Endothelial cell (in vitro differentiated cells): ENCODE measurements around the gene AUTS2. TPM values are rescaled to one million over a fixed set of nuclear protein-coding genes. Genes with fewer than 3 reads are reported as not detected.

ENCODE experiments used
- DNase-seq: peaks from one replicate; pipeline ENCODE4 v3.0.0; 2021; ENCODE audit warnings: low spot score
- H3K27ac Mint-ChIP-seq: one replicate; pipeline ENCODE4 v1.8.0; 2021; ENCODE audit warnings: mixed read lengths, inconsistent platforms; ENCODE audit not compliant: unreplicated experiment
- H3K27me3 Mint-ChIP-seq: one replicate; pipeline ENCODE4 v1.8.0; 2021; ENCODE audit warnings: mild to moderate bottlenecking, moderate library complexity, mixed read lengths, inconsistent platforms; ENCODE audit not compliant: unreplicated experiment
- H3K36me3 Mint-ChIP-seq: one replicate; pipeline ENCODE4 v1.8.0; 2021; ENCODE audit warnings: mild to moderate bottlenecking, low read depth, mixed read lengths, inconsistent platforms; ENCODE audit not compliant: unreplicated experiment
- H3K4me1 Mint-ChIP-seq: one replicate; pipeline ENCODE4 v1.8.0; 2021; ENCODE audit warnings: mild to moderate bottlenecking, mixed read lengths, inconsistent platforms; ENCODE audit not compliant: unreplicated experiment
- H3K4me3 Mint-ChIP-seq: one replicate; pipeline ENCODE4 v1.8.0; 2021; ENCODE audit warnings: mild to moderate bottlenecking, mixed read lengths, inconsistent platforms; ENCODE audit not compliant: unreplicated experiment
- H3K9me3 Mint-ChIP-seq: one replicate; pipeline ENCODE4 v1.8.0; 2021; ENCODE audit warnings: mixed read lengths, inconsistent platforms; ENCODE audit not compliant: unreplicated experiment
- CTCF ChIP-seq: fragments of 200-600 bp; sonication (generic); IDR thresholded peaks from one replicate; pipeline ENCODE4 v1.5.0; 2021; ENCODE audit warnings: antibody characterized with exemption; ENCODE audit not compliant: unreplicated experiment
- total RNA-seq: library from RNA; stranded (reverse); fragmentation: NEBNext Ultra II Directional; extraction: Animal tissue kit (Norgen Biotek cat#: 25700); gene quantifications from one replicate; pipeline ENCODE4 v1.2.1, GENCODE V29; 2021; ENCODE audit not compliant: unreplicated experiment

The AUTS2 gene
- total RNA-seq, 1 donor from 2014 or later, result 103 TPM

- no peak for DNase-seq
- Mint-ChIP-seq H3K27me3 (peaks cover 3% of the 10 kb centered on the region), H3K27ac (no peak overlapping the region), H3K36me3 (no peaks in the 10 kb centered on the region), H3K4me1 (peaks cover 11% of the 10 kb centered on the region), H3K9me3 (no peaks in the 10 kb centered on the region), H3K4me3 (no peak overlapping the region)
- TF ChIP-seq CTCF, result no peak
These were observed 246.1 kb downstream of the AUTS2 start for GRCh38 chr7:69844264-69844868.

- Mint-ChIP-seq H3K4me3 (no peak overlapping the region), H3K36me3 (no peaks in the 10 kb centered on the region), H3K4me1 (no peaks in the 10 kb centered on the region), H3K27ac (no peak overlapping the region), H3K27me3 (peaks cover 3% of the 10 kb centered on the region), H3K9me3 (no peaks in the 10 kb centered on the region)
- TF ChIP-seq CTCF, result no peak
- DNase-seq, result no peak
These were observed 247.6 kb downstream of the AUTS2 start for GRCh38 chr7:69845721-69846495.

GRCh38 chr7:69847921-69848612 is 249.8 kb downstream of the AUTS2 start:
- Mint-ChIP-seq H3K9me3 (no peaks in the 10 kb centered on the region), H3K27ac (no peak overlapping the region), H3K4me3 (no peak overlapping the region), H3K27me3 (peaks cover 3% of the 10 kb centered on the region), H3K36me3 (no peaks in the 10 kb centered on the region), H3K4me1 (peaks cover 4% of the 10 kb centered on the region)
- no peak for TF ChIP-seq CTCF
- DNase-seq, result no peak

- Mint-ChIP-seq H3K27ac (no peak overlapping the region), H3K36me3 (no peaks in the 10 kb centered on the region), H3K4me1 (peaks cover 5% of the 10 kb centered on the region), H3K4me3 (no peak overlapping the region), H3K9me3 (no peaks in the 10 kb centered on the region), H3K27me3 (peaks cover 3% of the 10 kb centered on the region)
- DNase-seq, result no peak
- TF ChIP-seq CTCF, result no peak
These were observed 251.0 kb downstream of the AUTS2 start for GRCh38 chr7:69849268-69849667.
